Measurements from ENCODE around the gene PLSCR5.

PLSCR5 gene

GRCh38 chr3:146542978-146543377, 62.2 kb downstream of the PLSCR5 start:
- H3K9ac ChIP-seq (ENCODE audit: low read length): peak overlapping the region; percentile 58

GRCh38 chr3:146542179-146542578, 63.0 kb downstream of the PLSCR5 start:
- Histone ChIP-seq H3K4me1 (ENCODE audit: insufficient read depth, low read length) (peaks cover 21% of the 10 kb centered on the region), H3K4me3 (ENCODE audit: low read depth in 1 of 2, low read length in 2 of 2) (peak overlapping the region in 1 of 2 donors; percentile 13), H3K9me3 (ENCODE audit: low read length) (no peaks in the 10 kb centered on the region), H3K9ac (ENCODE audit: low read length) (no peak overlapping the region), H3K27me3 (ENCODE audit: control insufficient read depth in 1 of 2, insufficient read depth in 2 of 2, low read length in 2 of 2) (no peaks in the 10 kb centered on the region), H3K36me3 (ENCODE audit: insufficient read depth, low read length) (no peaks in the 10 kb centered on the region), H3K27ac (ENCODE audit: low read depth, low read length) (peak overlapping the region; percentile 35)

More at GRCh38 chr3:146542978-146543377, 62.2 kb downstream of the PLSCR5 start:
- H3K9me3 ChIP-seq (ENCODE audit: low read length): no peaks in the 10 kb centered on the region
- H3K4me3 ChIP-seq (ENCODE audit: low read depth in 1 of 2, low read length in 2 of 2): peak overlapping the region in 1 of 2 donors; percentile 77
- H3K36me3 ChIP-seq (ENCODE audit: insufficient read depth, low read length): no peaks in the 10 kb centered on the region
- H3K4me1 ChIP-seq (ENCODE audit: insufficient read depth, low read length): peaks cover 18% of the 10 kb centered on the region
- H3K27me3 ChIP-seq (ENCODE audit: control insufficient read depth in 1 of 2, insufficient read depth in 2 of 2, low read length in 2 of 2): no peaks in the 10 kb centered on the region
- H3K27ac ChIP-seq (ENCODE audit: low read depth, low read length): peak overlapping the region; percentile 97

- Histone ChIP-seq H3K27ac (ENCODE audit: low read depth, low read length) (peak overlapping the region; percentile 39), H3K4me3 (ENCODE audit: low read depth in 1 of 2, low read length in 2 of 2) (no peak overlapping the region), H3K4me1 (ENCODE audit: insufficient read depth, low read length) (peaks cover 31% of the 10 kb centered on the region)
Observed at GRCh38 chr3:146540978-146541377, 64.2 kb downstream of the PLSCR5 start.

GRCh38 chr3:146540236-146540635, 64.9 kb downstream of the PLSCR5 start:
- Histone ChIP-seq H3K27ac (ENCODE audit: low read depth, low read length) (no peak overlapping the region), H3K9me3 (ENCODE audit: low read length) (no peaks in the 10 kb centered on the region), H3K4me3 (ENCODE audit: low read depth in 1 of 2, low read length in 2 of 2) (no peak overlapping the region), H3K36me3 (ENCODE audit: insufficient read depth, low read length) (no peaks in the 10 kb centered on the region), H3K9ac (ENCODE audit: low read length) (no peak overlapping the region), H3K27me3 (ENCODE audit: control insufficient read depth in 1 of 2, insufficient read depth in 2 of 2, low read length in 2 of 2) (no peaks in the 10 kb centered on the region), H3K4me1 (ENCODE audit: insufficient read depth, low read length) (peaks cover 31% of the 10 kb centered on the region)

More at GRCh38 chr3:146540978-146541377, 64.2 kb downstream of the PLSCR5 start:
- Histone ChIP-seq H3K9ac (ENCODE audit: low read length) (no peak overlapping the region), H3K36me3 (ENCODE audit: insufficient read depth, low read length) (no peaks in the 10 kb centered on the region), H3K27me3 (ENCODE audit: control insufficient read depth in 1 of 2, insufficient read depth in 2 of 2, low read length in 2 of 2) (no peaks in the 10 kb centered on the region), H3K9me3 (ENCODE audit: low read length) (no peaks in the 10 kb centered on the region)

GRCh38 chr3:146539315-146539714, 65.8 kb downstream of the PLSCR5 start:
- peaks cover 31% of the 10 kb centered on the region for H3K4me1 ChIP-seq (ENCODE audit: insufficient read depth, low read length)
- no peak overlapping the region for H3K27ac ChIP-seq (ENCODE audit: low read depth, low read length)
- H3K36me3 ChIP-seq (ENCODE audit: insufficient read depth, low read length): no peaks in the 10 kb centered on the region
- no peak overlapping the region for H3K9ac ChIP-seq (ENCODE audit: low read length)
- no peaks in the 10 kb centered on the region for H3K27me3 ChIP-seq (ENCODE audit: control insufficient read depth in 1 of 2, insufficient read depth in 2 of 2, low read length in 2 of 2)
- H3K4me3 ChIP-seq (ENCODE audit: low read depth in 1 of 2, low read length in 2 of 2): no peak overlapping the region
- no peaks in the 10 kb centered on the region for H3K9me3 ChIP-seq (ENCODE audit: low read length)

GRCh38 chr3:146537603-146538002, 67.5 kb downstream of the PLSCR5 start:
- no peaks in the 10 kb centered on the region for H3K27me3 ChIP-seq (ENCODE audit: control insufficient read depth in 1 of 2, insufficient read depth in 2 of 2, low read length in 2 of 2)
- no peak overlapping the region for H3K27ac ChIP-seq (ENCODE audit: low read depth, low read length)
- H3K4me1 ChIP-seq (ENCODE audit: insufficient read depth, low read length): peaks cover 25% of the 10 kb centered on the region
- no peaks in the 10 kb centered on the region for H3K9me3 ChIP-seq (ENCODE audit: low read length)
- no peak overlapping the region for H3K4me3 ChIP-seq (ENCODE audit: low read depth in 1 of 2, low read length in 2 of 2)
- no peak overlapping the region for H3K9ac ChIP-seq (ENCODE audit: low read length)
- H3K36me3 ChIP-seq (ENCODE audit: insufficient read depth, low read length): no peaks in the 10 kb centered on the region

GRCh38 chr3:146536681-146537080, 68.5 kb downstream of the PLSCR5 start:
- no peak overlapping the region for H3K27ac ChIP-seq (ENCODE audit: low read depth, low read length)
- H3K4me1 ChIP-seq (ENCODE audit: insufficient read depth, low read length): peaks cover 17% of the 10 kb centered on the region
- H3K36me3 ChIP-seq (ENCODE audit: insufficient read depth, low read length): peaks cover 5% of the 10 kb centered on the region
- H3K4me3 ChIP-seq (ENCODE audit: low read depth in 1 of 2, low read length in 2 of 2): no peak overlapping the region
- H3K9me3 ChIP-seq (ENCODE audit: low read length): no peaks in the 10 kb centered on the region
- H3K27me3 ChIP-seq (ENCODE audit: control insufficient read depth in 1 of 2, insufficient read depth in 2 of 2, low read length in 2 of 2): no peaks in the 10 kb centered on the region
- H3K9ac ChIP-seq (ENCODE audit: low read length): no peak overlapping the region
